Measurements from ENCODE around the gene FLYWCH2.

DNA sequence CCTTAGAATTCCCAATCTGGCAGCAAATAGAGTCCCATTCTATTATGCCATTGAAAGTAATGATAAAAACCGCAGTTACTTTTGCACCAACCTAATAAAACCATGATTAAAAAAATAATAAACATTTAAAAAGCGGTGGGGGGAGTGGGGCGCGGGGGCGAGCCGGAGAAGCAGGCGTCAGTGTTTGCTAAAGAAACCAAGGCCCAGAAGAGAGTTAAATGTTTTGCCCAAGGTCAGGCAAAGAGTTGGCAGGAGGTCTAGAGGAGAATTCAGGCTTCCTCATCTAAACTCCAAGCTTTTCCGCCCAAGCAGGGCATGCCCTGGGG is 15.4 kb upstream of the FLYWCH2 start:
- TF ChIP-seq NFRKB (IDR thresholded peaks at IDR 0.05) (no peak), BHLHE40 (IDR thresholded peaks at IDR 0.05; ENCODE audit: borderline replicate concordance) (no peak), ELF4 (IDR thresholded peaks at IDR 0.05) (no peak; the same call in 1 of the 2 replicates), SP1 (IDR thresholded peaks at IDR 0.05) (no peak), FOXK2 (IDR thresholded peaks at IDR 0.05) (no peak), FOXM1 (IDR thresholded peaks at IDR 0.05; ENCODE audit: borderline replicate concordance) (no peak), ARNT (IDR thresholded peaks at IDR 0.05) (no peak), CTBP1 (IDR thresholded peaks at IDR 0.05; ENCODE audit: borderline replicate concordance) (no peak), SUZ12 (IDR thresholded peaks at IDR 0.05) (no peak), FOXA1 (IDR thresholded peaks at IDR 0.05) (no peak), LEF1 (IDR thresholded peaks at IDR 0.05; ENCODE audit: borderline replicate concordance) (no peak)
- TF ChIP-seq, protein P1, sequence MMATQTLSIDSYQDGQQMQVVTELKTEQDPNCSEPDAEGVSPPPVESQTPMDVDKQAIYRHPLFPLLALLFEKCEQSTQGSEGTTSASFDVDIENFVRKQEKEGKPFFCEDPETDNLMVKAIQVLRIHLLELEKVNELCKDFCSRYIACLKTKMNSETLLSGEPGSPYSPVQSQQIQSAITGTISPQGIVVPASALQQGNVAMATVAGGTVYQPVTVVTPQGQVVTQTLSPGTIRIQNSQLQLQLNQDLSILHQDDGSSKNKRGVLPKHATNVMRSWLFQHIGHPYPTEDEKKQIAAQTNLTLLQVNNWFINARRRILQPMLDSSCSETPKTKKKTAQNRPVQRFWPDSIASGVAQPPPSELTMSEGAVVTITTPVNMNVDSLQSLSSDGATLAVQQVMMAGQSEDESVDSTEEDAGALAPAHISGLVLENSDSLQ (IDR thresholded peaks at IDR 0.05), result no peak

All from HEK293T (cell line).